Coronary artery (tissue), 2 donors: ENCODE measurements around the gene PDCD4.
A peak's percentile ranks its signal among the peaks of the same experiment; 100 is the strongest.

Experiments
- DNase-seq: peaks from one replicate; pipeline ENCODE4 v3.0.0-alpha.2; 2017; ENCODE audit warnings: low spot score
- H3K27ac ChIP-seq, 2 donors: fragments of 200-600 bp; sonication (generic); one replicate each; pipeline ENCODE4 v1.5.1; 2016 to 2019
- H3K4me3 ChIP-seq: fragments of 200-600 bp; sonication (generic); 2 replicates; pipeline ENCODE4 v1.5.1; 2016; ENCODE audit warnings: mild to moderate bottlenecking, moderate library complexity
- TF ChIP-seq, protein P1 (sequence below): fragments of 200-600 bp; sonication (generic); IDR thresholded peaks from one replicate; pipeline ENCODE4 v1.5.1; 2019; ENCODE audit warnings: antibody characterized with exemption

Gene PDCD4

DNA sequence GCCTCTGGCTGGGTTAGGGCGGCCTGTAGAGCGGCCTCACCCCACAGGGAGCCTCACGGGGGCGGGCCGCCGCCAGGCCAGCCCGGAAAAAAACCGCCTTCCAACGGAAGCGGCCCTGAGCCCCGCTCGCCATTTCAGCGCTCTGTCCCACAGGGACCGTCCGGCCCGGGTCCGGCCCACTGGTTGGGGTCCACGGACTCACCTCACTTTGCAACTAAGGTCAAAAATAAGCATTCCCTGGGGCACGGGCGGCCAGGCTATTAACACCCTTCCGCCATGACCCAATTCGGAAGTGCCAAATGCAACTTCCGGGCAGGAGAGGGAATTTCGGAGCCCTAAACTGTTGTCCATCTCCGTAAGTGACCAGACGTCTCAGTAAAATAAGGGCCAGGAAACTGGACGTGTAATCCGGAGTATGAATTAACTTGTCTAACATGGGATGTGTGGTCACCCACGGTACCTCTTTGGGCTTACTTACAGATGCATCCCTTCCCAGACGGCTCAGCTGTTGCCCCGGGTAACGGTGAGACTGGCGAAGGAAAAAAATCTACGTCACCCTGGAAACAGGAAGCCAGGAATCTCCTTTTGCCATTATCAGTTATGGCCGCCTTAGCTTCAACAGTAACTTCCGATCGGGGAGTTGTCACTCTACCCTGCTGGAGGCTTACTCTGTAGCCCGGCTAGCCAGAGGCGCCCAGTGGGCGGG lies 47.1 kb downstream of the PDCD4 start, which contains the start of gene BBIP1:
TSS of gene BBIP1 (minus strand) at position 538 of the 706 bp plus-strand sequence. CDS start 1,023 bp downstream, outside the sequence.
- Histone ChIP-seq H3K4me3 (peak within 1 kb of the TSS; percentile 86), H3K27ac (peak within 1 kb of the TSS; percentile 98)
- TF ChIP-seq, protein P1, sequence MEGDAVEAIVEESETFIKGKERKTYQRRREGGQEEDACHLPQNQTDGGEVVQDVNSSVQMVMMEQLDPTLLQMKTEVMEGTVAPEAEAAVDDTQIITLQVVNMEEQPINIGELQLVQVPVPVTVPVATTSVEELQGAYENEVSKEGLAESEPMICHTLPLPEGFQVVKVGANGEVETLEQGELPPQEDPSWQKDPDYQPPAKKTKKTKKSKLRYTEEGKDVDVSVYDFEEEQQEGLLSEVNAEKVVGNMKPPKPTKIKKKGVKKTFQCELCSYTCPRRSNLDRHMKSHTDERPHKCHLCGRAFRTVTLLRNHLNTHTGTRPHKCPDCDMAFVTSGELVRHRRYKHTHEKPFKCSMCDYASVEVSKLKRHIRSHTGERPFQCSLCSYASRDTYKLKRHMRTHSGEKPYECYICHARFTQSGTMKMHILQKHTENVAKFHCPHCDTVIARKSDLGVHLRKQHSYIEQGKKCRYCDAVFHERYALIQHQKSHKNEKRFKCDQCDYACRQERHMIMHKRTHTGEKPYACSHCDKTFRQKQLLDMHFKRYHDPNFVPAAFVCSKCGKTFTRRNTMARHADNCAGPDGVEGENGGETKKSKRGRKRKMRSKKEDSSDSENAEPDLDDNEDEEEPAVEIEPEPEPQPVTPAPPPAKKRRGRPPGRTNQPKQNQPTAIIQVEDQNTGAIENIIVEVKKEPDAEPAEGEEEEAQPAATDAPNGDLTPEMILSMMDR: no peak
- no peak for DNase-seq

DNA sequence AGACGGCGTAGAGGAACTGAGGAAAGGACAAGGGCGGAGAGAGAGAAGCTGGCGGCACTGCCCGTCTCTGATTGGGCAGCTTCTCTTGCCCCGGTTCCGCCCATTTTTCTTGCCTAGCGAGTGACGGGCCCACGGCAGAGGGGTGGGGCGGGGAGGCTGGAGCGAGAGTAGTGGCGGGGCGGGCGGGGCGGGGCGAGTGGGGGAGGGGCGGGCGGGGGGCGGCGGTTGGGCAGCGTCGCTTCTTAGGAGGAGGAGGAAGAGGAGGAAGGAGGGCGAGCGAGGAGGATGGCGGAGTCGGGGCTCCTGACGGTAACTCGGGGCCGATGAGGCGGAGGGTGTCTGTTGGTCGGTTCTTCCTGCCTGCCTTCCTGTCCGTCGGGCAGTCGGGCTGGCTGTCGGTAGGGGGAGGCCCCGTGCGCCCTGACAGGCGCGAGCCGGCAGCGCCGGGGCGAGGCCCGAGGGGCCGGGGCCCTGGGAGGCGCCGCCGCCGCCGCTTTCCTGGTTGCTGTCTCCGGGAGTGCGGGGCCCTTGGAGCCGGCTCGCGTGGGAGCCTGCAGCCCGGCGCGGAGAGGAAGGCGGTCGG lies 47.7 kb downstream of the PDCD4 start, which contains the start of gene SHOC2:
TSS of gene SHOC2 (plus strand) at position 256 of the 583 bp plus-strand sequence. CDS start 44,755 bp downstream, outside the sequence.
- peak; percentile 100 for DNase-seq
- H3K4me3 ChIP-seq: peak within 1 kb of the TSS; percentile 86
- H3K27ac ChIP-seq: peak within 1 kb of the TSS; percentile 98
- TF ChIP-seq, protein P1: no peak

DNA sequence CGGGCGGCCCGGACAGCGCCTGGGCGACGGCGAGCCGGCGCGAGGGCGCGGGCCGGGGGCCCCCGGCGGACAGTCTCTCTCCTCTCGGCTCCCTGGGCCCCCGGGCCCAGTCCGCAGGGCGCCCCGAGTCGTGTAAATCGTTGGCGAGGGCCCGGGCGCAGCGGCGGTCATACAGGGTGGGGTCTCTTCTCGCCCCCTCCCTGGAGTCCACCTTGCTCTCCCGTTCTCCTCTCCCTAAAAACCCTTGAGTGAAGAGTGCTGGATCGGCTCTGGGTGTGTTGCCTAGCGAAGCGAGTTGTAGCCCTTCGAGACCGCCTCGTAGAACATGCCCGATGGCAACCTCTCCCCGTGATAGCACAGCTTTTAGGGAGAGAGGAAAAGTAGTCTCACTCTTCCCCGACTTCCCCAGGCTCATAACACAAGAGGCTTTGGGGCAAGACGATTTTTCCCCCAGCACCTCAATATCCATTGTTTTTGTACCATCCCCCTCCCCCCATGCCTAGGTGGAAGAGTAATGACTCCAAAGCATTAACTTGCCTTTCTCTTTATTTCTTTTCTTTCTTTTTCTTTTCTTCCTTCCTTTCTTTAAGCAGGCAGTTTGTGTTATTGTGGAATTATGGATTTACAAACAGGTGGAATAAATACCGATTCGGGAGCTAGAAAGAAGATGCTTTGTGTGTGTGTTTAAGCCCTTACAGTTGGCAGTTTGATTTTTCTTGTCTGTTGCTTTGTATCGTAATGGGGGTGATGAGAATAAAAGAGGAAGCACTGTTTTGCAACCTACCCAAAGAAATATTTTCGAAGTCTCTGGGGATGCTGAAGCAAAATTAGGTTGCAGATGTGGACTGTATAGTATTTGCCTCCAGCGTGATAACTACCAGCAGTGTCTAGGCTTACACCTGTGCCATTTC lies 48.5 kb downstream of the PDCD4 start:
- Histone ChIP-seq H3K4me3 (peak overlapping the region; percentile 86), H3K27ac (peak overlapping the region; percentile 98)
- TF ChIP-seq, protein P1: no peak
- peak; percentile 78 for DNase-seq

DNA sequence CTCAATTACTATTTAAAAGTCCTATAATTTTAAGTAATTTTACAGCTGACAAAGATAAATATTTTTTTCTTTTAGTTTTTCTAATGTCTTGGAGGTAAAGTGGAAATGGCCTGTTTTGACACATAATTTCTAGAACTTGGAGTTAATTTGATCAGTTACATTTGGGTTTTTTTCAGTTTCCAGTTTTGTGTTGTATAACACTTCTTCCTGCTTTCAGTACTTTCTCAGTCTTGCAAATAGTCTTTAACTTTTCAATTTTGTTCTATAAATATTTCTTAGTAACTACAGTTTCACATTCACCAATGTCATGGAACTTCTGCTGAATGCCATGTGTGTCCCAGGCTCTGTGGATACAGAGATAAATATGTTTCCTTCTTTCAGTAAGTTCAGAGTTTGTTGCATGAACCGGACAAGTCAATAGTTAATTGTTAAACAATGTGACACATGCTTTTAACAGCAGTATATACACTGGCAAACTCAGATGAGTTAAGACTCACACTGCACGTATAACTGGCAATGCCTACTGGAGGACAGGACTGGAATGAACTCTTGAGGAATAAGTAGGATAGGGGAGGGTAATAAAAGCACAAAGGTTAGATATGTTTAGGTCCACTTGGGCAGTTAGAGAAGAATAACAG lies 52.2 kb downstream of the PDCD4 start:
- Histone ChIP-seq H3K4me3 (no peak overlapping the region), H3K27ac (no peak overlapping the region)
- TF ChIP-seq, protein P1: no peak
- no peak for DNase-seq

DNA sequence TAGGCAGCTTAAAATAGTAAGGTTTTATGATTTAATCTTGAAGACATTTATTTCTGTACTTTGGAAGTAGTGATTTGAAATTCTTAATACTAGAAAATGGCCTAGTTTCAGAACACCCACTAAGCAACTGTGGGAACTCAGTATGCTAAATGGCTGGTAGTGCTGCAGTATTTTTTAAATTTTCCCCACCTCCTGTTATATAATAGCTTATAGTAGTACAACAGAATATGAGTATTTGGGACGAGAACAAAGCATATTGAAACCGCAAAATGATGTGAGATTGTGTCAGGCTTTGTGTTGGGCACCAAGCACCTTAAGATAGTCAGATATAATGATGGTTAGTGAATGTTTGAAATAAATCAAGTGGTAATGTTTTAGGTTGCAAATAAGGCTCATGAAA lies 55.7 kb downstream of the PDCD4 start:
- H3K27ac ChIP-seq: no peak overlapping the region
- DNase-seq: no peak
- TF ChIP-seq, protein P1: no peak
- no peak overlapping the region for H3K4me3 ChIP-seq

DNA sequence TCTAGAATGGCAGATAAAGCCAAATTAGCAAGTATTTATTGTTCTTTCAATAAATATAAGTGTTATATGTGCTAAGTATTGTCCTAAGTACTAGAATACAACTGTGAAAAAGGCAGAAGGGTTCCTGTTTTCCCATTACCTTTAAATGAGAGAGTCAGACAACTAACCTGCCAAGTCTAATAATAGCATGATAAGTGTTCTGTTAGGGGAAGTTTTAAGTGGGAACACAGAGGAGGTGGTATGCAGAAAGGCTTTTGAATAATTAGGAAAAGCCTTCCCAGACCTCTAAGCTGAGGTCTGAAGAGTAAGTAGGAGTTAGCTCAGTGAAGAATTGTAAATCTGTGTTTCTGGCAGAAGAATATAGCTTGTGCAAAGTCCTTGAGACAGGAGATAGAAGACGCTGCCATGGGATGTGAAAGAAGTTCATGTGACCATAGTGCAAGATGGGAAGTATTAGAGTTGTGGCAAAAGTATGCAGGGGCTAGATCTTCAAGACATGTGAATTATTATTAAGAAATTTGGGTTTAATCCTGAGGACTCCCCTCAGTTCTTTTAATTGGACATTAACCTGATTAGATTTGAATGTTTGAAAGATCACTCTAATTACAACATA lies 60.1 kb downstream of the PDCD4 start:
- Histone ChIP-seq H3K4me3 (no peak overlapping the region), H3K27ac (no peak overlapping the region)
- no peak for DNase-seq
- TF ChIP-seq, protein P1: no peak
